K562 (cell line): ENCODE results near the gene LRP1B. TPM values are rescaled to one million over a fixed set of nuclear protein-coding genes. Genes with fewer than 3 reads are reported as not detected.

ENCODE experiments used
- ATAC-seq: fragments of 200-7000 bp; cut with Tn5 transposase; 3 replicates; pipeline ENCODE4 v1.9.1; 2020; ENCODE audit warnings: moderate library complexity
- BruUV-seq: library from RNA; stranded (reverse); fragments of 400-500 nt; replicated peaks from 2 replicates; lab custom pipeline; 2021; lab: Mats Ljungman, UMichigan
- CTCF ChIA-PET: fragments of 300-600 bp; formaldehyde crosslinking; extraction: SDS; loops from one replicate; lab custom pipeline; 2021; ENCODE audit warnings: low intra/inter-chr PET ratio; lab: Yijun Ruan, JAX
- POLR2A ChIA-PET: fragments of 300-600, 350-650 bp; sonication (Branson Sonifier 250); formaldehyde crosslinking; extraction: SDS; loops from one replicate; lab custom pipeline; 2021; ENCODE audit warnings: antibody characterized with exemption, inconsistent platforms; lab: Yijun Ruan, JAX
- DNase-seq, 4 experiments: peaks; one replicate each; pipeline versions ENCODE4 v3.0.0 to v3.0.0-alpha.2; 2011 to 2018; ENCODE audit warnings: low spot score in 3 of 4, mixed read lengths in 3 of 4; ENCODE audit errors: extremely low read depth in 1 of 4
- FAIRE-seq: peaks from 2 replicates; lab custom pipeline; 2011; peaks lifted over from hg19 to GRCh38; lab: Jason Lieb, UNC
- H2AFZ ChIP-seq: 2 replicates; pipeline ENCODE4 v1.6.0; 2011; ENCODE audit warnings: low read depth, low read length, control low read depth, inconsistent platforms
- H3K27ac ChIP-seq: fragments of 200-600 bp; 3 replicates; pipeline ENCODE4 v1.8.0; 2011; ENCODE audit warnings: low read depth, mild to moderate bottlenecking, control low read depth, inconsistent platforms, low read length, moderate library complexity, mixed read lengths; ENCODE audit errors: extremely low read depth
- H3K27me3 ChIP-seq, 2 experiments: fragments of 300-600 bp in 1 of 2; 2 replicates in 1 of 2; 3 replicates in 1 of 2; pipeline versions ENCODE4 v1.6.0 to v1.8.0; 2011; ENCODE audit warnings: inconsistent platforms in 2 of 2, low read length in 2 of 2, mild to moderate bottlenecking in 1 of 2, mixed read lengths in 1 of 2, moderate library complexity in 1 of 2; ENCODE audit not compliant: control insufficient read depth in 2 of 2, insufficient read depth in 2 of 2
- H3K36me3 ChIP-seq: fragments of 300-600 bp; 3 replicates; pipeline ENCODE4 v1.8.0; 2011; ENCODE audit warnings: mild to moderate bottlenecking, low read length, inconsistent platforms; ENCODE audit not compliant: control insufficient read depth, insufficient read depth
- H3K4me1 ChIP-seq, 2 experiments: fragments of 200-600 bp in 1 of 2; replicated peaks in 1 of 2; 2 replicates in 1 of 2; 3 replicates in 1 of 2; pipeline versions ENCODE4 v1.5.1 to v1.8.0; 2011; ENCODE audit warnings: inconsistent platforms in 2 of 2, low read length in 2 of 2, mild to moderate bottlenecking in 1 of 2, mixed read lengths in 1 of 2, moderate library complexity in 1 of 2; ENCODE audit not compliant: control insufficient read depth in 2 of 2, insufficient read depth in 2 of 2
- H3K4me2 ChIP-seq: 2 replicates; pipeline ENCODE4 v1.6.1; 2011; ENCODE audit warnings: low read length, control low read depth, inconsistent platforms, mixed read lengths; ENCODE audit not compliant: insufficient read depth
- H3K4me3 ChIP-seq: fragments of 200-600 bp; sonication (generic), shearing (Covaris generic); 2 replicates; pipeline ENCODE4 v1.5.1; 2016; ENCODE audit warnings: control low read depth, inconsistent platforms
- H3K79me2 ChIP-seq: fragments of 200-600 bp; 3 replicates; pipeline ENCODE4 v1.8.0; 2011; ENCODE audit warnings: low read length, inconsistent platforms; ENCODE audit not compliant: control insufficient read depth, insufficient read depth
- H3K9ac ChIP-seq, 2 experiments: 2 replicates each; pipeline versions ENCODE4 v1.6.0 to v1.6.1; 2011; ENCODE audit warnings: low read depth in 2 of 2, low read length in 2 of 2, control low read depth in 1 of 2, inconsistent platforms in 1 of 2, mild to moderate bottlenecking in 1 of 2, mixed read lengths in 1 of 2; ENCODE audit not compliant: insufficient read depth in 1 of 2
- H3K9me1 ChIP-seq: one replicate; pipeline ENCODE4 v1.6.0; 2011; ENCODE audit warnings: inconsistent platforms, mild to moderate bottlenecking, low read length, moderate library complexity; ENCODE audit not compliant: control insufficient read depth, insufficient read depth
- H3K9me3 ChIP-seq: replicated peaks from 2 replicates; pipeline ENCODE4 v1.5.1; 2011; ENCODE audit warnings: low read depth, low read length, inconsistent platforms; ENCODE audit not compliant: control insufficient read depth, insufficient read depth
- H4K20me1 ChIP-seq: replicated peaks from 2 replicates; pipeline ENCODE4 v1.6.1; 2011; ENCODE audit warnings: low read length, inconsistent platforms, mixed read lengths; ENCODE audit not compliant: control insufficient read depth, insufficient read depth
- BRD4 ChIP-seq: fragments of 200-600 bp; sonication (generic); IDR thresholded peaks from 2 replicates; pipeline ENCODE4 v1.6.1; 2017; ENCODE audit warnings: inconsistent platforms
- CHD4 ChIP-seq: fragments of 200-600 bp; sonication (generic); IDR thresholded peaks from 3 replicates; pipeline ENCODE4 v1.6.1; 2012; ENCODE audit warnings: low read depth, mild to moderate bottlenecking, mixed read lengths, low read length, inconsistent platforms; ENCODE audit not compliant: insufficient read depth, insufficient replicate concordance, poor library complexity, severe bottlenecking
- DACH1 ChIP-seq: fragments of 450-650 bp; IDR thresholded peaks from 2 replicates; pipeline ENCODE4 v1.6.1; 2018; ENCODE audit not compliant: partially characterized antibody
- HCFC1 ChIP-seq: IDR thresholded peaks from 2 replicates; pipeline ENCODE4 v1.6.1; 2012; ENCODE audit warnings: low read depth, low read length, improper control_type of control experiment
- LARP7 ChIP-seq: fragments of 450-650 bp; IDR thresholded peaks from 2 replicates; pipeline ENCODE4 v1.6.1; 2016
- MTF1 ChIP-seq: fragments of 250-450 bp; sonication (Bioruptor Pico); IDR thresholded peaks from 2 replicates; pipeline ENCODE4 v1.9.0; 2021; ENCODE audit warnings: moderate library complexity, mild to moderate bottlenecking, inconsistent platforms, borderline replicate concordance
- SETDB1 ChIP-seq: IDR thresholded peaks from one replicate; pipeline ENCODE4 v1.6.1; 2012; ENCODE audit warnings: low read length, control low read depth, inconsistent platforms
- SFPQ ChIP-seq: fragments of 200-400 bp; formaldehyde crosslinking; IDR thresholded peaks from 2 replicates; pipeline ENCODE4 v1.6.1; 2017; ENCODE audit warnings: mild to moderate bottlenecking, low read depth, low read length, moderate library complexity
- SP1 ChIP-seq: sonication (generic); formaldehyde crosslinking; IDR thresholded peaks from 2 replicates; pipeline ENCODE4 v1.8.1; 2022; ENCODE audit warnings: mild to moderate bottlenecking, missing genetic modification reagents
- ZNF134 ChIP-seq: fragments of 250-450 bp; sonication (Bioruptor Pico); conservative IDR thresholded peaks from 2 replicates; pipeline ENCODE4 v1.4.0; 2020
- WGBS: fragments of 100-300 bp; shearing (Covaris generic); methylation state at CpG from one replicate; pipeline ENCODE4 v1.1.6; 2016; ENCODE audit warnings: low coverage, mixed read lengths; ENCODE audit not compliant: insufficient coverage; ENCODE audit errors: missing lambda C conversion rate; 5-methylcytosine and 5-hydroxymethylcytosine counted together
- in situ Hi-C: fragments of 300-500 bp; cut with MboI; formaldehyde crosslinking; loops from 4 replicates; pipeline ENCODE4 v1.15.0; 2018; ENCODE audit warnings: inconsistent platforms, mixed read lengths
- intact Hi-C: fragments of 100-400 bp; cut with micrococcal nuclease; formaldehyde crosslinking; loops from 2 replicates; pipeline ENCODE4 v1.14.2; 2022
- polyA plus RNA-seq, 8 experiments: library from polyadenylated mRNA; depleted of rRNA in 4 of 8; stranded (reverse) in 5 of 8; unstranded in 3 of 8; fragments of >200 nt; fragmentation: Nextera tagmentation in 2 of 8; fragmentation: Illumina TruSeq in 1 of 8; extraction: Ambion mirVana in 2 of 8; extraction: Trizol in 1 of 8; gene quantifications; 2 replicates each; pipeline versions ENCODE4 v1.2.1 to v1.2.3, GENCODE V29; 2011 to 2014; ENCODE audit warnings: inconsistent platforms in 1 of 8, missing spikeins in 1 of 8
- total RNA-seq, 7 experiments: library from RNA; depleted of rRNA in 6 of 7; stranded (reverse); fragments of >200 nt in 6 of 7; fragmentation: Illumina TruSeq in 2 of 7; extraction: Trizol in 2 of 7; gene quantifications; 2 replicates each; pipeline versions ENCODE4 v1.2.1 to v1.2.3, GENCODE V29; 2011 to 2021; ENCODE audit warnings: low replicate concordance in 1 of 7
- TF ChIP-seq, protein P1 (sequence below): fragments of 250-450 bp; sonication (Bioruptor Pico); IDR thresholded peaks from 2 replicates; pipeline ENCODE4 v1.8.0; 2021; ENCODE audit warnings: moderate library complexity, mild to moderate bottlenecking, inconsistent platforms
- TF ChIP-seq, protein P2 (sequence below), 3 experiments: fragments of 200-800 bp in 1 of 3; sonication (Bioruptor generic) in 1 of 3; sonication (generic) in 1 of 3; formaldehyde crosslinking in 1 of 3; IDR thresholded peaks; 2 replicates each; pipeline versions ENCODE4 v1.6.1 to v1.8.0; 2016 to 2022; ENCODE audit warnings: mild to moderate bottlenecking in 2 of 3, missing compliant biosample characterization in 2 of 3, missing genetic modification characterization in 2 of 3, missing genetic modification reagents in 1 of 3
- TF ChIP-seq, protein P3 (sequence below): fragments of 450-650 bp; IDR thresholded peaks from 2 replicates; pipeline ENCODE4 v1.7.1; 2018; ENCODE audit warnings: mild to moderate bottlenecking, low read depth; ENCODE audit not compliant: partially characterized antibody
- TF ChIP-seq, protein P4 (sequence below): fragments of 250-450 bp; sonication (Bioruptor Pico); IDR thresholded peaks from 2 replicates; pipeline ENCODE4 v1.8.0; 2022; ENCODE audit warnings: moderate library complexity, mild to moderate bottlenecking, inconsistent platforms

LRP1B gene
- total and polyA plus RNA-seq, 9 of the 15 experiments (the other 6 are each of a cell fraction or from before 2014, with no cell fraction given) = not detected

DNA sequence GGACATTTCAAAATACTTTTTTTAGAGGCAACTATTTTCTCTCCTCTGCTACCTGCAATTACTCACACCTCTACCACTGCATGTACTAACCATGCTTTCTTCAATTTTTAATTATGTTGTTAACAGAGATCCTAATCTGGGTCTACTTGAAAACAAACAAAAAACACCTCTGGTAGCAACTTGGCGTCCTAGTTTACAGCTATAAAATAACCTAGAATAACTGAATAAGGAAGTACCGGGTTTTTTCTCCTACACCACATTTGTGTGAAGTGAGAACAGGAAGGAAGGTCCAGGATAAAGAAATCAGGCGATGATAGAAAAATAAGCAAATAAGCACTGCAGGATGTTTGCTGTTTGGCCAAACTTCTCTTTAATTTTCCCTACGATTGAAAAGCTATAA, 633.5 kb downstream of the LRP1B start:
- Histone ChIP-seq H3K27ac (no peak overlapping the region), H3K9ac (no peak overlapping the region), H3K79me2 (no peaks in the 10 kb centered on the region), H2AFZ (no peak overlapping the region), H3K36me3 (no peaks in the 10 kb centered on the region), H3K27me3 (no peaks in the 10 kb centered on the region), H3K4me3 (no peak overlapping the region), H3K9me1 (no peaks in the 10 kb centered on the region), H3K4me1 (no peaks in the 10 kb centered on the region), H3K9me3 (no peaks in the 10 kb centered on the region), H3K4me2 (no peak overlapping the region), H4K20me1 (no peaks in the 10 kb centered on the region)
- ChIA-PET CTCF (no interaction called here), POLR2A (interaction anchor here (0.6 kb wide), 1 partner anchor 32 kb away, joined by 4 read pairs; no protein-coding TSS in a partner anchor)
- in situ Hi-C loops (no loop called here), intact Hi-C loops (no loop called here)
- DNase-seq = no peak
- no peak for FAIRE-seq
- whole genome bisulfite sequencing = 0% methylated on average over 4 of the region's 4 CpGs
- no TSS peak for BruUV-seq
- ATAC-seq = no peak
- TF ChIP-seq, protein P1, sequence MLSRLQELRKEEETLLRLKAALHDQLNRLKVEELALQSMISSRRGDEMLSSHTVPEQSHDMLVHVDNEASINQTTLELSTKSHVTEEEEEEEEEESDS = no peak
- TF ChIP-seq, protein P2, sequence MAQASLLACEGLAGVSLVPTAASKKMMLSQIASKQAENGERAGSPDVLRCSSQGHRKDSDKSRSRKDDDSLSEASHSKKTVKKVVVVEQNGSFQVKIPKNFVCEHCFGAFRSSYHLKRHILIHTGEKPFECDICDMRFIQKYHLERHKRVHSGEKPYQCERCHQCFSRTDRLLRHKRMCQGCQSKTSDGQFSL (CRISPR knock-in tag; IDR thresholded peaks at IDR 0.05) = no peak
- TF ChIP-seq, protein P2 (tag; IDR thresholded peaks at IDR 0.05) = no peak
- no peak for TF ChIP-seq DACH1
- TF ChIP-seq SETDB1 = no peak
- no peak for TF ChIP-seq SP1 (CRISPR knock-in tag)
- TF ChIP-seq BRD4 = no peak
- TF ChIP-seq, protein P3, sequence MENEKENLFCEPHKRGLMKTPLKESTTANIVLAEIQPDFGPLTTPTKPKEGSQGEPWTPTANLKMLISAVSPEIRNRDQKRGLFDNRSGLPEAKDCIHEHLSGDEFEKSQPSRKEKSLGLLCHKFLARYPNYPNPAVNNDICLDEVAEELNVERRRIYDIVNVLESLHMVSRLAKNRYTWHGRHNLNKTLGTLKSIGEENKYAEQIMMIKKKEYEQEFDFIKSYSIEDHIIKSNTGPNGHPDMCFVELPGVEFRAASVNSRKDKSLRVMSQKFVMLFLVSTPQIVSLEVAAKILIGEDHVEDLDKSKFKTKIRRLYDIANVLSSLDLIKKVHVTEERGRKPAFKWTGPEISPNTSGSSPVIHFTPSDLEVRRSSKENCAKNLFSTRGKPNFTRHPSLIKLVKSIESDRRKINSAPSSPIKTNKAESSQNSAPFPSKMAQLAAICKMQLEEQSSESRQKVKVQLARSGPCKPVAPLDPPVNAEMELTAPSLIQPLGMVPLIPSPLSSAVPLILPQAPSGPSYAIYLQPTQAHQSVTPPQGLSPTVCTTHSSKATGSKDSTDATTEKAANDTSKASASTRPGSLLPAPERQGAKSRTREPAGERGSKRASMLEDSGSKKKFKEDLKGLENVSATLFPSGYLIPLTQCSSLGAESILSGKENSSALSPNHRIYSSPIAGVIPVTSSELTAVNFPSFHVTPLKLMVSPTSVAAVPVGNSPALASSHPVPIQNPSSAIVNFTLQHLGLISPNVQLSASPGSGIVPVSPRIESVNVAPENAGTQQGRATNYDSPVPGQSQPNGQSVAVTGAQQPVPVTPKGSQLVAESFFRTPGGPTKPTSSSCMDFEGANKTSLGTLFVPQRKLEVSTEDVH = no peak
- no peak for TF ChIP-seq HCFC1
- no peak for TF ChIP-seq LARP7
- TF ChIP-seq MTF1 (CRISPR knock-in tag) = no peak
- no peak for TF ChIP-seq ZNF134 (CRISPR knock-in tag)
- TF ChIP-seq CHD4 = no peak
- TF ChIP-seq, protein P4, sequence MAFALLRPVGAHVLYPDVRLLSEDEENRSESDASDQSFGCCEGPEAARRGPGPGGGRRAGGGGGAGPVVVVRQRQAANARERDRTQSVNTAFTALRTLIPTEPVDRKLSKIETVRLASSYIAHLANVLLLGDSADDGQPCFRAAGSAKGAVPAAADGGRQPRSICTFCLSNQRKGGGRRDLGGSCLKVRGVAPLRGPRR (CRISPR knock-in tag) = no peak
- no peak for TF ChIP-seq SFPQ
